Urothelium cell line (cell line): Measurements from ENCODE around the gene NRBF2.
A peak's percentile ranks its signal among the peaks of the same experiment; 100 is the strongest.
"Not testable (repeated sequence)": the region's sequence is repeated elsewhere in the genome, so short reads cannot be mapped to it uniquely, and the experiment has no call there.

Experiments
- DNase-seq: peaks from one replicate; pipeline ENCODE4 v3.0.0; 2011; ENCODE audit warnings: low spot score, mixed read lengths
- FAIRE-seq: peaks from 2 replicates; lab custom pipeline; 2011; peaks lifted over from hg19 to GRCh38; lab: Jason Lieb, UNC

NRBF2 gene

GRCh38 chr10:63133056-63133820, at the start of gene NRBF2:
Gene NRBF2, plus strand, starts transcription at chr10:63133328. Its CDS starts 143 bp downstream, at chr10:63133471.
- FAIRE-seq (peak; percentile 98), DNase-seq (peak; percentile 98)

GRCh38 chr10:63083406-63083805, 49.7 kb upstream of the NRBF2 start:
- not testable (repeated sequence) for FAIRE-seq, DNase-seq

GRCh38 chr10:63083904-63084689, 49.0 kb upstream of the NRBF2 start:
- DNase-seq, result peak; percentile 71
- FAIRE-seq, result no peak

- no peak for FAIRE-seq
- no peak for DNase-seq
Observed at GRCh38 chr10:63084690-63085382, 48.3 kb upstream of the NRBF2 start.

- DNase-seq (no peak), FAIRE-seq (no peak)
Observed at GRCh38 chr10:63093227-63093626, 39.9 kb upstream of the NRBF2 start.

GRCh38 chr10:63094405-63094804, 38.7 kb upstream of the NRBF2 start:
- FAIRE-seq (no peak), DNase-seq (no peak)

- FAIRE-seq, result no peak
- no peak for DNase-seq
Observed at GRCh38 chr10:63094881-63095280, 38.2 kb upstream of the NRBF2 start.

- DNase-seq (no peak), FAIRE-seq (no peak)
Observed at GRCh38 chr10:63099734-63100133, 33.4 kb upstream of the NRBF2 start.

- FAIRE-seq, DNase-seq: not testable (repeated sequence)
Observed at GRCh38 chr10:63101091-63101490, 32.0 kb upstream of the NRBF2 start.

- FAIRE-seq, DNase-seq: not testable (repeated sequence)
Observed at GRCh38 chr10:63102279-63102883, 30.7 kb upstream of the NRBF2 start.

- DNase-seq, FAIRE-seq: not testable (repeated sequence)
Observed at GRCh38 chr10:63103178-63103577, 29.9 kb upstream of the NRBF2 start.

- no peak for FAIRE-seq
Observed at GRCh38 chr10:63103971-63104409, 29.1 kb upstream of the NRBF2 start.

GRCh38 chr10:63105225-63106110, 27.7 kb upstream of the NRBF2 start:
- no peak for DNase-seq
- no peak for FAIRE-seq

More at GRCh38 chr10:63103971-63104409, 29.1 kb upstream of the NRBF2 start:
- no peak for DNase-seq

GRCh38 chr10:63106111-63106755, 26.9 kb upstream of the NRBF2 start:
- FAIRE-seq (no peak), DNase-seq (no peak)

GRCh38 chr10:63107943-63108437, 25.1 kb upstream of the NRBF2 start:
- DNase-seq, result no peak

GRCh38 chr10:63110940-63111339, 22.2 kb upstream of the NRBF2 start:
- DNase-seq, result no peak
- no peak for FAIRE-seq

More at GRCh38 chr10:63107943-63108437, 25.1 kb upstream of the NRBF2 start:
- FAIRE-seq, result no peak

- FAIRE-seq (peak; percentile 67), DNase-seq (peak; percentile 23)
Observed at GRCh38 chr10:63114031-63114814, 18.9 kb upstream of the NRBF2 start.

- no peak for FAIRE-seq
- no peak for DNase-seq
Observed at GRCh38 chr10:63115732-63116383, 17.3 kb upstream of the NRBF2 start.
